ENCODE results near the gene TELO2.

- TF ChIP-seq CTCF (IDR thresholded peaks at IDR 0.05; ENCODE audit: low read depth, low read length) = no peak
- no peak for TF ChIP-seq EZH2phosphoT487 (IDR thresholded peaks at IDR 0.05; ENCODE audit: low read depth)
These were observed 46.7 kb upstream of the TELO2 start for GRCh38 chr16:1446296-1447080.
